Activated CD8-positive, alpha-beta memory T cell treated with anti-CD3 and anti-CD28 coated beads, Interleukin-2, amount 50 U/mL, for 1 hour (primary cell): ENCODE data around the gene PLBD2.

Source experiments
- DNase-seq: peaks from one replicate; pipeline ENCODE4 v3.0.0-alpha.2; 2020; ENCODE audit errors: extremely low read depth

Gene PLBD2

DNA sequence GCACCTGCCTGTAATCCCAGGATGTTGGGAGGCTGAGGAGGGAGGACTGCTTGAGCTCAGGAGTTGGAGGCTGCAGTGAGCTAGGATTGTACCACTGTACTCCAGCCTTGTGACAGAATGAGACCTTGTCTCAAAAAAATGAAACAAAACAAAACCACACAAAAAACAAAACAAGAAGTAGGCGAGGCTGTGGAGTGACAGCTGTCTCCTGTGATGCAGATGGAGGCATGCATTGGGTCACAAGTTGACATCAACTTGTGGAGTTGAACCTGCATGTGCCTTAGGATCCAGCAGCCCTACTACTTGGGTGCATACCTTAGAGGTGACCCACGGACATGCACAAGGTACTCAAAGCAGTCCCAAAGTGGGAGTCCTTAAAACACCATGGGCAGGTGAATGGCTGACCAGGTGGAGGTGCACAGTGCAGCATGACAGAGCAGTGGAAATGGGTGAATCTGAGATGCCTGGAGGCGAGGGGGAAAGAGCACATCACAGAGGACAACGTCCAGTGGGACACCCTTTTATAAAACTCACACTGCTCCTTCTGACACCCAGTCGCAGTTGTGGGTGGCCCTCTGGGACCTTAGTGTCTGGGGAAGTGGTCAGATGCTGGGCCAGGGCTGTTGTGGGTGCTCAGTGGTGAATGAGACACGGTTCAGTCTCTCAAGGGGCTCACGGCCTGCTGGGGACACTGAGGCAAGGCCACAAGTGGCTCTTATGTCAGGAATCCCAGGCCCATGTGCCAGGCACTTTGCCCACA is 12.7 kb downstream of the PLBD2 start:
- DNase-seq: no peak

DNA sequence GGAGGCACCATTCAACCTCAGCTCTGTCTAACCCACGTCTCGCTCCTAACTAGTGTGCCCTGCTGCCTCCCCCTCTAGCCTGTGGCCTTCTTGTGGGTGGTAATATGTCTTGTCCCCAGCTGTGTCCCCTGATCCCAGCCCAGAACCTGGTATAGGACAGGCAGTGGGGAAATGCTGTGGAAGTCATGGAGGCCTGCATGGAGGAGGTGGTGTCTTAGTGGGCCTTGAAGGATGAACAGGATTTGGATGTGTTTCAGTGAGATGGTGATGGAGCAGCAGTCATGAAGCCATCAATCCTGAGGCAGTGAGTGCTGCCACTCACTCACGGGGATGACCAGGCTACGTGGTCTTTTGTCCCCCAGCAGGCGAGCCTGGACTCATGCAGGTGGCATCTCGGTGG is 13.4 kb downstream of the PLBD2 start:
- DNase-seq: no peak

GRCh38 chr12:113372371-113372770 is 14.0 kb downstream of the PLBD2 start:
- no peak for DNase-seq

DNA sequence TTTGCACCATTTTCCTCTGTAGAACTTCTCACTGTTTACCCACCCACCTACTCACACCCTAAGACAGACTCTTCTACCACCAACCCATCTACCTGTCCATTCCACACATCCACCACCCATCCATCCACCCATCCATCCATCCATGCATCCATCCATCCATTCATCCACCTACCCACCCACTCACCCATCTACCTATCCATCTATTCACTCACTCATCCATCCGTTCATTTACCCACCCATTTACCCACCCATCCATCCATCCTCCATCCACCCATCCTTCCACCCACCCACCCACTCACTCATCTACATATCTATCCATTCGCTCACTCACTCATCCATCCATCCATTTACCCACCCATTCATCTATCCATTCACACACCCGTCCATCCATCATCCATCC is 15.1 kb downstream of the PLBD2 start:
- DNase-seq: no peak

- no peak for DNase-seq
Measured at GRCh38 chr12:113373969-113374368, 15.6 kb downstream of the PLBD2 start.

DNA sequence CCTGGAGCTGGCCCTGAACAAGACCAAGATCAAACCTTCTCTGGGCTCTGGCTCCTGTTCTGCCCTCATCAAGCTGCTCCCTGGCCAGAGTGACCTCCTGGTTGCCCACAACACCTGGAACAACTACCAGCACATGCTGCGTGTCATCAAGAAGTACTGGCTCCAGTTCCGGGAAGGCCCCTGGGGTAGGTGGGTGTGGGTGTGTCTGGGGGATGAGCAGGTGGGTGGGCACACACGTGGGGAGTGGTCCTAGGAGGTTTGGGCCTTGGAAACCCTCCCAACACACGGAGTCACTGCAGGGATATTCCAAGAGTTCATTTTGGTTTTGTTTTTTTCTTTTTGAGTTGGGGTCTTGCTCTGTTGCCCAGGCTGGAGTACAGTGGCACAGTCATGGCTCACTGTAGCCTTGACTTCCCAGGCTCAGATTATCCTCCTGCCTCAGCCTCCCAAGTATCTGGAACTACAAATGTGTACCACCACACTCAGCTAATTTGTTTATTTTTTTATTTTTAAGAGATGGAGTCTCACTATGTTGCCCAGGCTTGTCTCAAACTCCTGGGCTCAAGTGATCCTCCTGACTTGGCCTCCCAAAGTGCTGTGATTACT is 16.5 kb downstream of the PLBD2 start:
- no peak for DNase-seq

DNA sequence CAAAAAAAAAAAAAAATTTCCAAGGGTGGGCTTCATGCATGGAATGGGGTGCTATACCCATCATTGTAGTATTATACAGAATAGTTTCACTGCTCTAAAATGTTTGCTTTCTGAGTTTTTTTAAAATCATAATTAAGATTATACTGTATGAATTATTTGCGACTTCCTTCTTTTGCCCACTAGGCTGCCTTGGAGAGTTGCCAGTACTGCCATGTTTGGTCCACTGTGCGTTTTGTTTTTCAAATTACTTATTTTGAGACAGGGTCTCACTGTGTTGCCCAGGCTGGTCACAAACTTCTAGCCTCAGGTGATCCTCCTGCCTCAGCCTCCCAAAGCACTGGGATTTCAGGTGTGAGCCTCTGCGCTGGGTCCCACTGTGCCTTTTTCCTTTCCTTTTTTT is 19.9 kb downstream of the PLBD2 start:
- no peak for DNase-seq

- no peak for DNase-seq
Measured at GRCh38 chr12:113381220-113381619, 22.8 kb downstream of the PLBD2 start.

- no peak for DNase-seq
Measured at GRCh38 chr12:113382206-113382605, 23.8 kb downstream of the PLBD2 start.

DNA sequence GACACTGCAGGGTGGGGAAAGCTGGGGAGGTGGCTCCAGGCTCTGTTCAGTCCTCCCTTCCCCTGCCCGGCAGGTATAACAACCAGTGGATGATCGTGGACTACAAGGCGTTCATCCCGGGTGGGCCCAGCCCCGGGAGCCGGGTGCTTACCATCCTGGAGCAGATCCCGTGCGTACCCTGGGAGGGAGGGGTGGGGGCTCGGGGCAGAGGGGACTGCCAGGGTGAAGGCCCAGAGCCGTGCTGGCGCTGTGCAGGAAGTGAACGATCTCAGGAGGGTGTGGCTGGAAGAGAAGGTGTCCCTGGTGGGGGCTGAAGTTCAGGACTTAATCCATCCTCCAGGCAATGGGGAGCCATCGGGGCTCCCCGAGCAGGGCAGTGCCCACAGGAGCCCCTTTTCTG is 26.4 kb downstream of the PLBD2 start:
- no peak for DNase-seq

- DNase-seq: no peak
Measured at GRCh38 chr12:113385282-113385882, 27.0 kb downstream of the PLBD2 start.

- DNase-seq: no peak
Measured at GRCh38 chr12:113386866-113387566, 28.6 kb downstream of the PLBD2 start.

DNA sequence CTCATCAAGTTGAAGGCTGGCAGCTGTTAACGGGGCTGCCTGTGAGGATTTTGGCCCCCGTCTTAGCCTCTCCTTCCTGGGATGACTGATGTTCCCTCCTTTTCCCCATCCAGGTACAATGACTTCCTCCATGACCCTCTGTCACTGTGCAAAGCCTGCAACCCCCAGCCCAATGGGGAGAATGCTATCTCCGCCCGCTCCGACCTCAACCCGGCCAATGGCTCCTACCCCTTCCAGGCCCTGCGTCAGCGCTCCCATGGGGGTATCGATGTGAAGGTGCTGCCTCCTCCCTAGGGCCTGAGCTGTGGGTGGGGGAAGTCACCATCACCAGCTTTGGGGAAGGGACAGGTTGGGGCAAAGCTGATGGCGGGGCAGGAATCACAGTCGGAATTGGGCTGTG is 29.2 kb downstream of the PLBD2 start:
- DNase-seq: no peak

DNA sequence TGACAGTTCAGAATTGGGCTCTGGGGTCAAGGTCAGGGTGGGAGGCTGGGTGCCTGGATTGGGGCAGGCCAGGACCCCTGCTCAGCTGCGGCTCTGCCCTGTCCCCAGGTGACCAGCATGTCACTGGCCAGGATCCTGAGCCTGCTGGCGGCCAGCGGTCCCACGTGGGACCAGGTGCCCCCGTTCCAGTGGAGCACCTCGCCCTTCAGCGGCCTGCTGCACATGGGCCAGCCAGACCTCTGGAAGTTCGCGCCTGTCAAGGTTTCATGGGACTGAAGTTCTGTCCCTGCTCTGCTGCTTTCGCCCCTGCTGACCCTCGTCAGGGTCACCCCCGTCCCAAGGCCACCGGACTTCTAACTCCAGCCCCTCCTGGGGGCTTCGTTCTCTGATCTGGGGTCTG is 30.0 kb downstream of the PLBD2 start:
- DNase-seq: no peak

GRCh38 chr12:113390064-113391043 is 32.0 kb downstream of the PLBD2 start:
- no peak for DNase-seq

DNA sequence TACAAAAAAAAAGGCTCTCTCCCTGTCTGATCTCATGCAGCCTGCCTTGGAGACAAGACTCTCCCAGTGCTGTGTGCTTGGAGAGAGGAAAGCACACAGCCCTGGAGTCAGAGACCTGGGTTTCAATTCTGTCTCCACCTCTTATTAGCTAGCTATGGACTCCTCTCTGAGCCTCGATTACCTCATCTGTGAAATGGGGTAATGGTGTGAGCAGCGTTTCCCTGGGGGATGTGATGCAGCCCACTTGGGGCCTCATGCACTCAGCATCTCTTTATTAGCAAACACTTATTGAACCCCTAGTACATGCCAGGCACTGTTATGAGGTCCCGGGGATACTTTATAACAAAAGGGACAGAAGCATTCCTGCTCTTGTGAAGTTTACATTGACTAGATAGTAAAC is 32.8 kb downstream of the PLBD2 start:
- no peak for DNase-seq

- DNase-seq: no peak
Measured at GRCh38 chr12:113391650-113392337, 33.4 kb downstream of the PLBD2 start.

- DNase-seq: no peak
Measured at GRCh38 chr12:113392520-113392919, 34.1 kb downstream of the PLBD2 start.

GRCh38 chr12:113392988-113393579 is 34.7 kb downstream of the PLBD2 start:
- no peak for DNase-seq

DNA sequence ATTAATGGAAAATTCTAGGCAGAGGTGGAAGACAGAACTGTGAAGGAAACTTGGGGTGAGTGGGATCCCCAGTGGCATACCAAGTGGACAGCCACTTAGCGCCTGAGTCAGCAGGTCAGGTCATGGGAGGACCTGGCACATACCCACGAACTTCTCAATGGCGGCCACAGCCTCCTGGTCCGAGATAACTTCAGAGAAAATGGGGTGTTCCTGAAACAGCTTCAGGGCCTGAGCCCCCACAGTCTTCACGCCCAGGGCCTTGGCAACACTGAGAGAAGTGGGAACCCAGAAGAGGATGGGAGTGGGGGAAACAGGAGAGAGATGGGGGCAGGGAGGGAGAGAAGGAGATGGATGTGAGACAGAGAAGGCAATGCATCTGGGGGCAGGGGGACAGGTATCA is 35.4 kb downstream of the PLBD2 start:
- DNase-seq: no peak
